DND-41 (cell line): ENCODE measurements around the gene KBTBD3.

Experiments
- CTCF ChIP-seq: IDR thresholded peaks from 2 replicates; pipeline ENCODE4 v1.5.1; 2012; ENCODE audit warnings: borderline replicate concordance, low read length, moderate library complexity, mild to moderate bottlenecking; ENCODE audit not compliant: poor library complexity, severe bottlenecking; ENCODE audit errors: extremely low read depth
- EZH2 ChIP-seq: IDR thresholded peaks from 3 replicates; pipeline ENCODE4 v1.6.1; 2012; ENCODE audit warnings: borderline replicate concordance, low read depth, mild to moderate bottlenecking, moderate library complexity, low read length, inconsistent platforms; ENCODE audit not compliant: severe bottlenecking

DNA sequence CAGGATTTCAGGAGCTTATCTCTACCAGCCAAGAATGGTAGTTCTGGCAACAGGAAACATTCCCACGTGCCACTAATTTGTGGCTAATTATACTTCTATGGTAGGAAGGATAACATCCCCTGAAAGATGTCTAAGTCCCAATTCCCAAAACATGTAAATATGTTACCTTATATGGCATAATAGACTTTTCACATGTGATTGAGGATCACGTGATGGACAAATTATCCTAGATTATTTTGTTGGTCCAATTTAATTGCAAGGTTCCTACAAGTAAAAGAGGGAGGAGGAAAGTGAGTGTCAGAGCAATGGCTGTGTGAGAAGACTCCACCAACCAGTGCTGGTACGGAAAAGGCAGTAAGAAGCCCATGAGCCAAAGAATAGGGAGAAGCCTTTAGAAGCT, 45.2 kb downstream of the KBTBD3 start:
- TF ChIP-seq CTCF (no peak), EZH2 (no peak)
